Heart right ventricle (tissue), 16 donors: ENCODE results near the gene COL13A1. TPM values are rescaled to one million over a fixed set of nuclear protein-coding genes. Genes with fewer than 3 reads are reported as not detected.

Source experiments
- ATAC-seq, 8 donors: fragments of 200-7000 bp; cut with Tn5 transposase; one replicate each; pipeline ENCODE4 v1.9.1; 2020; ENCODE audit warnings: mild to moderate bottlenecking in 8 of 8, moderate library complexity in 8 of 8, moderate number of reproducible peaks in 1 of 8
- DNase-seq, 2 donors: peaks; one replicate each; pipeline ENCODE4 v3.0.0-alpha.2; 2020
- H3K27ac ChIP-seq, 10 donors: fragments of 200-600 bp; sonication (generic) in 2 of 10; one replicate each; pipeline versions ENCODE4 v1.5.0 to v1.8.0; 2020 to 2022; ENCODE audit warnings: mild to moderate bottlenecking in 3 of 10
- H3K27me3 ChIP-seq, 7 donors: fragments of 200-600 bp; one replicate each; pipeline ENCODE4 v1.8.0; 2021 to 2022; ENCODE audit warnings: mild to moderate bottlenecking in 2 of 7
- H3K36me3 ChIP-seq, 9 donors: fragments of 200-600 bp; sonication (generic) in 1 of 9; one replicate each; pipeline versions ENCODE4 v1.5.0 to v1.8.0; 2020 to 2022; ENCODE audit warnings: mild to moderate bottlenecking in 2 of 9
- H3K4me1 ChIP-seq, 9 donors: fragments of 200-600 bp; sonication (generic) in 1 of 9; one replicate each; pipeline versions ENCODE4 v1.5.0 to v1.8.0; 2020 to 2022; ENCODE audit warnings: mild to moderate bottlenecking in 4 of 9
- H3K4me3 ChIP-seq, 10 donors: fragments of 200-600 bp; sonication (generic) in 2 of 10; one replicate each; pipeline versions ENCODE4 v1.5.0 to v1.8.0; 2020 to 2022; ENCODE audit warnings: mild to moderate bottlenecking in 7 of 10, moderate library complexity in 2 of 10
- H3K9me3 ChIP-seq, 11 donors: fragments of 200-600 bp in 10 of 11; sonication (generic) in 2 of 11; one replicate each; pipeline versions ENCODE4 v1.5.0 to v1.8.0; 2013 to 2022; ENCODE audit warnings: mild to moderate bottlenecking in 2 of 11, control low read depth in 1 of 11, moderate library complexity in 1 of 11
- WGBS, 2 donors: extraction: QIAGEN DNeasy Blood & Tissue Kit; methylation state at CpG; one replicate each; pipeline ENCODE4 v1.1.7; 2013; ENCODE audit warnings: inconsistent platforms in 1 of 2; 5-methylcytosine and 5-hydroxymethylcytosine counted together
- intact Hi-C, 10 donors: fragments of 100-400 bp; cut with DNase I; formaldehyde crosslinking; loops; one replicate each; pipeline versions ENCODE4 v1.11.1 to v1.14.2; 2022
- polyA plus RNA-seq, 2 donors: library from polyadenylated mRNA; stranded (reverse); fragments of 200-250 nt; gene quantifications; one replicate each; pipeline ENCODE4 v1.2.3, GENCODE V29; 2013
- total RNA-seq, 10 donors: library from RNA; stranded (reverse); fragmentation: NEBNext Ultra II Directional in 3 of 10; extraction: Animal tissue kit (Norgen Biotek cat#: 25700) in 3 of 10; gene quantifications; one replicate each; pipeline versions ENCODE4 v1.2.1 to v1.2.4, GENCODE V29; 2021 to 2023
- TF ChIP-seq, protein P1 (sequence below), 9 donors: fragments of 200-600 bp; sonication (generic) in 2 of 9; IDR thresholded peaks; one replicate each; pipeline versions ENCODE4 v1.5.0 to v1.8.0; 2021 to 2022; ENCODE audit warnings: antibody characterized with exemption in 9 of 9, mild to moderate bottlenecking in 5 of 9, moderate library complexity in 1 of 9
- donor health status: Arrhythmogenic right ventricular cardiomyopathy.
- donor health status: ischemic (EF 13 %, LVEDD 7.1; RV severe dilation, severe dysfunction).
- donor health status: healthy with polysubstance abuse.
- donor health status: DM: no; HTN: yes; CAD: no.
- donor health status: DM: no; HTN: no; CAD: no.
- donor health status: ischemic (EF 25% LVEDD 6.9; RV normal size, moderate dysfunction).
- donor health status: ischemic (EF 25% LVEDD 5.7; RV mildly dilated, moderate dysfunction).
- donor health status: healthy.
- donor health status: DM: yes; HTN: yes; CAD: no.
- donor health status: Ischemic cardiomyopathy.
- donor health status: ischemic (EF 35%, LVEDD 5.7; RV mildly dilated, moderate dysfunction).
- donor health status: nonischemic (EF 11% LVEDD 7.7; RV severe dilation, severe dysfunction).
- donor health status: DM: yes; HTN: yes; CAD: no.
- donor health status: PGD.
- donor health status: ischemic (EF 29% LVEDD 5.4; RV normal size, mild dysfunction).
- donor health status: nonischemic (EF 23%, LVEDD 6.1; RV moderate dilation, normal function).

The COL13A1 gene
- total and polyA plus RNA-seq, 12 donors: 0.70 to 6.8 (median 2.7) TPM

DNA sequence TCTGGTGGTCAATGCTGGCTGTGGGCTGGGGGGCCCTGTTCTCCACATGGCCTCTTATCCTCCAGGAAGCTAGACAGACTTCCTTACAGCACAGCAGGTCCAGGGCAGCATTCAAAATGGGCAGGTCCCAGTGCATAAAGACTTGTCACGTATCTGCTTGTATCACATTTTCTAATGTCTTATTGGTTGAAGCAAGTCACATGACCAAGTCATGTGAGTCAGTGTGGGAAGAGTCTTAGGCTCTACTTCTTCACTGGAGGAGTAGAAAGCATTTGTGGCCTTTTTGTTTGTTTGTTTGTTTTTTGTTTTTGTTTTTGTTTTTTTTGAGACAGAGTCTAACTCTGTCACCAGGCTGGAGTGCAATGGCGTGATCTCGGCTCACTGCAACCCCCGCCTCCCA is 104.7 kb downstream of the COL13A1 start:
- Histone ChIP-seq H3K27me3 (no peaks in the 10 kb centered on the region), H3K36me3 (no peaks in the 10 kb centered on the region), H3K4me1 (peaks cover 0 to 12% (median 4%) of the 10 kb centered on the region in 9 donors), H3K9me3 (no peaks in the 10 kb centered on the region), H3K27ac (no peak overlapping the region), H3K4me3 (no peak overlapping the region)
- ATAC-seq (no peak), DNase-seq (no peak)
- intact Hi-C loops: no loop called here
- WGBS, 2 donors: 93 to 97% methylated on average over 4 of the region's 4 CpGs
- TF ChIP-seq, protein P1, sequence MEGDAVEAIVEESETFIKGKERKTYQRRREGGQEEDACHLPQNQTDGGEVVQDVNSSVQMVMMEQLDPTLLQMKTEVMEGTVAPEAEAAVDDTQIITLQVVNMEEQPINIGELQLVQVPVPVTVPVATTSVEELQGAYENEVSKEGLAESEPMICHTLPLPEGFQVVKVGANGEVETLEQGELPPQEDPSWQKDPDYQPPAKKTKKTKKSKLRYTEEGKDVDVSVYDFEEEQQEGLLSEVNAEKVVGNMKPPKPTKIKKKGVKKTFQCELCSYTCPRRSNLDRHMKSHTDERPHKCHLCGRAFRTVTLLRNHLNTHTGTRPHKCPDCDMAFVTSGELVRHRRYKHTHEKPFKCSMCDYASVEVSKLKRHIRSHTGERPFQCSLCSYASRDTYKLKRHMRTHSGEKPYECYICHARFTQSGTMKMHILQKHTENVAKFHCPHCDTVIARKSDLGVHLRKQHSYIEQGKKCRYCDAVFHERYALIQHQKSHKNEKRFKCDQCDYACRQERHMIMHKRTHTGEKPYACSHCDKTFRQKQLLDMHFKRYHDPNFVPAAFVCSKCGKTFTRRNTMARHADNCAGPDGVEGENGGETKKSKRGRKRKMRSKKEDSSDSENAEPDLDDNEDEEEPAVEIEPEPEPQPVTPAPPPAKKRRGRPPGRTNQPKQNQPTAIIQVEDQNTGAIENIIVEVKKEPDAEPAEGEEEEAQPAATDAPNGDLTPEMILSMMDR (IDR thresholded peaks at IDR 0.05): no peak

GRCh38 chr10:69907517-69907916 is 105.8 kb downstream of the COL13A1 start:
- no peak overlapping the region for H3K27ac ChIP-seq
- TF ChIP-seq, protein P1 (IDR thresholded peaks at IDR 0.05): no peak
- no peaks in the 10 kb centered on the region for H3K27me3 ChIP-seq
- no peaks in the 10 kb centered on the region for H3K36me3 ChIP-seq
- 91 to 94% methylated on average over 4 of the region's 4 CpGs for WGBS, 2 donors
- no peak overlapping the region for H3K4me3 ChIP-seq
- DNase-seq (no peak), ATAC-seq (no peak)
- H3K9me3 ChIP-seq: no peaks in the 10 kb centered on the region
- H3K4me1 ChIP-seq: peaks cover 0 to 23% (median 13%) of the 10 kb centered on the region in 9 donors
- intact Hi-C loops: no loop called here

DNA sequence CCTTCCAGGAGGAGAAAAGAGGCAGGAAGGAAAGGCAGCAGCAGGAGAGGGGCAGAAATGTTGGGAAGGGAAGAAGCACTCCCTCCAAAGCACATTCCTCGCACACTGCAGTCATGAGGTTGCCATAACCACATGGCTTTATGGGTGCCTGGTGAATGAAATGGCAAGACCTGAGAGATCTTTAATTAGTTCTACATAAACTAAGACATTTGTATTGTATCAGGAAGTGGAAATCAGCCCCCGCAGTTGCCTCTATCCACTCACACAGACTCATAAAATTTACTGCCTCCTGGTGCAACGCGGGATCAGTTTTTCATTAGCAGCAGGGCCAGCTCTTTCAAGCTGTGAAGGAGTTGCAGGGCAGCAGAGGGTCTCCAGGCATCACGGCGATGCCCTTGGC is 106.4 kb downstream of the COL13A1 start:
- Histone ChIP-seq H3K9me3 (no peaks in the 10 kb centered on the region), H3K27me3 (no peaks in the 10 kb centered on the region), H3K27ac (no peak overlapping the region), H3K4me3 (no peak overlapping the region), H3K36me3 (no peaks in the 10 kb centered on the region), H3K4me1 (peaks cover 0 to 26% (median 19%) of the 10 kb centered on the region in 9 donors)
- intact Hi-C loops: no loop called here
- ATAC-seq (no peak), DNase-seq (no peak)
- WGBS, 2 donors: 92 to 96% methylated on average over 6 of the region's 6 CpGs
- TF ChIP-seq, protein P1 (IDR thresholded peaks at IDR 0.05): no peak

DNA sequence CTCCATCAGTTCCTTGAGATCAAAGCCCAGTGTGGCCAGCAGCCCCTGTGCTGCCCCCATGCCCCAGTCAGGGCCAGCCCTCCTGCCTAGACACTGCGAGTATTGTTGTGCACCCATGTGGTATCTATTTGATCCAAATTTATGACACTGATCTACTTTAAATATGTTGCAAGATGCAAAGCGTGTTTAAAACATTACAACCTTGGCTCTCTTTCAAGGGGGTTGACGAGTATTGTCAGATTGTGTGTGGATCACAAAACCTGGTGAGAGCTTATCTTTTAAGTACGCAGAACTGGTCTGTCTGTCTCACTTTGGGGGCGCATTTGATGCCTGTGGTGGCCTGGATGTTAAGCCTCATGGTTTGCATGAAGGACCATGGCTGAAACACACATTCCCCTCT is 108.9 kb downstream of the COL13A1 start:
- Histone ChIP-seq H3K9me3 (no peaks in the 10 kb centered on the region), H3K27me3 (peaks cover 0 to 4% (median 0%) of the 10 kb centered on the region in 7 donors), H3K4me1 (peaks cover 0 to 33% (median 19%) of the 10 kb centered on the region in 9 donors), H3K27ac (no peak overlapping the region), H3K36me3 (no peaks in the 10 kb centered on the region), H3K4me3 (no peak overlapping the region)
- TF ChIP-seq, protein P1 (IDR thresholded peaks at IDR 0.05): no peak
- 93% methylated on average over 5 of the region's 5 CpGs for WGBS, 2 donors
- intact Hi-C loops: loop anchor here in 9 of 10 donors (5.0 to 10.0 kb wide), 8 partner anchors 106 to 263 kb away; partner anchors contain the start of gene COL13A1 (in 6 of the 9)
- no peak for ATAC-seq
- DNase-seq: no peak
